GM13976 (cell line): Measurements from ENCODE around the gene ELAC2.

Experiments used
- DNase-seq: peaks from one replicate; pipeline ENCODE4 v3.0.0; 2012; ENCODE audit warnings: low spot score
- in situ Hi-C: fragments of 300-500 bp; cut with MboI; formaldehyde crosslinking; loops from one replicate; pipeline ENCODE4 v1.12.0; 2022; ENCODE audit warnings: low sequenced_read_pairs, mixed read lengths, inconsistent platforms; ENCODE audit not compliant: unreplicated experiment
- TF ChIP-seq, protein P1 (sequence below): IDR thresholded peaks from 2 replicates; pipeline ENCODE4 v1.5.1; 2012; ENCODE audit warnings: borderline replicate concordance, mild to moderate bottlenecking; ENCODE audit not compliant: insufficient read depth; ENCODE audit errors: extremely low read depth, missing control alignments, control extremely low read depth

ELAC2 gene

DNA sequence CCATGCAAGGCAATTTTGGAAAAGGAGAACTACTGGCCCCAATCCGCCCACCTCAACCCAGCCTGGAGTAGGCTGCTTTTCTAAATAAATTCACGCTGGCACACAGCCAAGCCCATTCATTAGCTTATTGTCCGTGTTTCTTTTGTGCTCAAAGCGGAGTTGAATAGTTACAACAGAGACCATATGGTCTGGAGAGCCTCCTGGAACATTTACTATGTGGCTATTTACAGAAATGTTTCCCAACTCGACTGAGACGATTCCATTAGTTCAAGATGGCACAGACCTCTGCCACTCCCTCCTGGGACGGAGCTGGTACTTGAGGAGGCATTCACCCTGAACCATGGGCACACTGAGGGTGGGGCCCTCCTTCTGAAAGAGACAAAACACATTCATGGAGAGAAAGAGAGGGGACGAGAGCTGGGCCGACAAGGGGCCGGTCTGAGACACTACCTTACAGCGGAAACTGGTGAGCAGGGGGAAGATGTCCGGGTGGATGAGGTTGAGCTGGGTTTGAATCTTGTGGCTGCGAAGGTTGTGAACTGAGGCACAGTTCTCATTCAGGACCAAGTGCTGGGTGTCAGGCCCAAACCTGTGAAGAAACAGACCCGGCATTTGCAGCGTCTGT lies 15.7 kb downstream of the ELAC2 start:
- DNase-seq: peak; percentile 13
- TF ChIP-seq, protein P1, sequence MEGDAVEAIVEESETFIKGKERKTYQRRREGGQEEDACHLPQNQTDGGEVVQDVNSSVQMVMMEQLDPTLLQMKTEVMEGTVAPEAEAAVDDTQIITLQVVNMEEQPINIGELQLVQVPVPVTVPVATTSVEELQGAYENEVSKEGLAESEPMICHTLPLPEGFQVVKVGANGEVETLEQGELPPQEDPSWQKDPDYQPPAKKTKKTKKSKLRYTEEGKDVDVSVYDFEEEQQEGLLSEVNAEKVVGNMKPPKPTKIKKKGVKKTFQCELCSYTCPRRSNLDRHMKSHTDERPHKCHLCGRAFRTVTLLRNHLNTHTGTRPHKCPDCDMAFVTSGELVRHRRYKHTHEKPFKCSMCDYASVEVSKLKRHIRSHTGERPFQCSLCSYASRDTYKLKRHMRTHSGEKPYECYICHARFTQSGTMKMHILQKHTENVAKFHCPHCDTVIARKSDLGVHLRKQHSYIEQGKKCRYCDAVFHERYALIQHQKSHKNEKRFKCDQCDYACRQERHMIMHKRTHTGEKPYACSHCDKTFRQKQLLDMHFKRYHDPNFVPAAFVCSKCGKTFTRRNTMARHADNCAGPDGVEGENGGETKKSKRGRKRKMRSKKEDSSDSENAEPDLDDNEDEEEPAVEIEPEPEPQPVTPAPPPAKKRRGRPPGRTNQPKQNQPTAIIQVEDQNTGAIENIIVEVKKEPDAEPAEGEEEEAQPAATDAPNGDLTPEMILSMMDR: no peak
- in situ Hi-C loops: loop anchor here (10.0 to 25.0 kb wide), 3 partner anchors 565 to 1015 kb away; partner anchors contain the start of gene ZNF18

- TF ChIP-seq, protein P1: no peak
- in situ Hi-C loops: loop anchor here (10.0 to 25.0 kb wide), 3 partner anchors 563 to 1013 kb away; partner anchors contain the start of gene ZNF18
- DNase-seq: no peak
Observed at GRCh38 chr17:13000561-13000960, 17.3 kb downstream of the ELAC2 start.

DNA sequence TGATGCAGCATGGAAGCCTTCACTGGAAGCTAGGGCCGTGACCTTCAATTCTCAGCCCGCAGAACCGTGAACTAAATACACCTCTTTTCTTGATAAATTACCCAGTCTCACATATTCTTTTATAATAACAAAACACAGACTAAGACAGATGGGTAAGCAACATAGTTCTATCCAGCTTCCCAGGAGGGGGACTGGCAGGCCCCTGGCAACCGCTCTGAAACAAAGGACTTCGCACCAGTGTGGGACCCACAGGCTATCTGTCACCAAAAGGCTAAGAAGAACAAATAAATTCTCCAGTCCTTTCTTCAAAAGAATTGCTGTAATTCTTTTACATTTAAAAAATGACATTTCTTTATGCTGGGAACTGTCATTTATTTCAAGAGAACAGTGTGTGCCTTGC lies 19.0 kb downstream of the ELAC2 start:
- no peak for DNase-seq
- in situ Hi-C loops: no loop called here
- TF ChIP-seq, protein P1: no peak

DNA sequence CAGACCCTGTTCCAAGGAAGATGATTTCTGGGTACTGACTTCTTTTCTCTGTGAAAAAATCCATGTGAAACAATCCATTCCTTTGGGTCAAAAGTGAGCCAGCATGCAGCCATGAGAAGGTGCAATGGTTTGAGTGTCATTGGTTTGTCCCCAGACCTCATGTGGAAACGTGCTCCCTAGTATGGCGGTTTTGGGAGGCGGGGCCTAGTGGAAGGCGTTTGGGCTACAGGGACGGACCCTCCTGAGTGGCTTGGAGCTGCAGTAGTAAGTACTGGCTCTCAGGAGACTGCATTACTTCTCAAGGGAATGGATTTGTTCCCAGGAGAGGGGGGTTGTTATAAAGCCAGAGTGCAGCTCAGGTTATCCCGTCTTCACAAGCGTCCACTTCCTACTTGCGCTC lies 19.4 kb downstream of the ELAC2 start:
- DNase-seq: no peak
- in situ Hi-C loops: no loop called here
- TF ChIP-seq, protein P1: no peak

GRCh38 chr17:12996941-12997340 lies 20.9 kb downstream of the ELAC2 start:
- TF ChIP-seq, protein P1: no peak
- in situ Hi-C loops: no loop called here

DNA sequence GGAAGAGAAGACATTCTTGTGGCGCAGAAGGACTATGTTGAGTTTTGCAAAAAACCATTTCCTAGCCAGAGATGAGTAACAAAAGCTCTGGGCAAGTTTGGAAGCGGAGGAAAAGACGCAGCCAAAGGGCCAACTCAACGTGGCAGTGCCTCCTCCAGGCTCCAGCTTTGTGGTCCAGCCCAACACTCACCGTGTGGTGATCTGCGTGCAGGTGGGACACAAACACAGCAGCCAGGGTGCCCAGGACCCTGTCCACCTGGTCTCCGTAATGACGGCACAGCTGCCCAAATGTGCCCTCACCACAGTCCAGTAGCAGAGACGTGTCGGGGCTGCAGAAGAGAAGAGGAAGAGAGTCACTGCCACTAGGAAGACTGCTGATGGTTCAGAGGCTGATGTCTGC lies 21.5 kb downstream of the ELAC2 start:
- in situ Hi-C loops: no loop called here
- DNase-seq: no peak
- TF ChIP-seq, protein P1: no peak

More at GRCh38 chr17:12996941-12997340, 20.9 kb downstream of the ELAC2 start:
- DNase-seq: no peak
